CD4-positive, alpha-beta T cell treated with Interferon gamma for 1 hour (primary cell): Measurements from ENCODE around the gene TTLL11.
"Not testable (repeated sequence)": the region's sequence is repeated elsewhere in the genome, so short reads cannot be mapped to it uniquely, and the experiment has no call there.

ENCODE experiments used
- DNase-seq: peaks from one replicate; pipeline ENCODE4 v3.0.0-alpha.2; 2020

TTLL11 gene

GRCh38 chr9:121896545-121896943 is 196.6 kb downstream of the TTLL11 start:
- no peak for DNase-seq

- DNase-seq: no peak
Observed at GRCh38 chr9:121895818-121896544, 197.1 kb downstream of the TTLL11 start.

DNA sequence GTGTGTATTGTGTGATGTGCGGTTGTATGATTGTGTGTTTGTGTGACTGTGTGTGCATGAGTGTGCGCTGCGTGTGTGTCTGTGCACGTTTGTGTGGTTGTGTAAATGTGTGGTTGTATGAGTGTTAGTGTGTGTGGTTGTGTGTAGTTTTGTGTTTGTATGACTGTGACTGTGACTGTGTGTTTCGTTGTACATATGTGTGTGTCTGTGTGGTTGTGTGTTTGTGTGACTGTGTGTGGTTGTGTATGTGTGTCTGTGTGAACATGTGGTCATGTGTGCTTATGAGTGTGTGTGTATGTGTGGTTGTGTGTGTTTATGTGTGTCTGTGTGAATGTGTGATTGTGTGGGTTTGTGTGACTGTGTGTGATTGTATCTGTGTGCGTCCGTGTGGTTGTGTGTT is 197.8 kb downstream of the TTLL11 start:
- no peak for DNase-seq

DNA sequence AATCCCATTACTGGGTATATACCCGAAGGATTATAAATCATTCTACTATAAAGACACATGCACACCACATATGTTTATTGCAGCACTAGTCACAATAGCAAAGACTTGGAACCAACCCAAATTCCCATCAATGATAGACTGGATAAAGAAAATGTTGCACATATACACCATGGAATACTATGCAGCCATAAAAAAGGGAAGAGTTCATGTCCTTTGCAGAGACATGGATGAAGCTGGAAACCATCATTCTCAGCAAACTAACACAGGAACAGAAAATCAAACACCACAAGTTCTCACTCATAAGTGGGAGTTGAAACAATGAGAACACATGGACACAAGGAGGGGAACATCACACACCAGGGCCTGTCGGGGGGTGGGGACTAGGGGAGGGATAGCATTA is 198.7 kb downstream of the TTLL11 start:
- DNase-seq: not testable (repeated sequence)

- DNase-seq: no peak
Observed at GRCh38 chr9:121893786-121894185, 199.3 kb downstream of the TTLL11 start.

- no peak for DNase-seq
Observed at GRCh38 chr9:121892706-121893105, 200.4 kb downstream of the TTLL11 start.

GRCh38 chr9:121890746-121891145 is 202.4 kb downstream of the TTLL11 start:
- DNase-seq: no peak

DNA sequence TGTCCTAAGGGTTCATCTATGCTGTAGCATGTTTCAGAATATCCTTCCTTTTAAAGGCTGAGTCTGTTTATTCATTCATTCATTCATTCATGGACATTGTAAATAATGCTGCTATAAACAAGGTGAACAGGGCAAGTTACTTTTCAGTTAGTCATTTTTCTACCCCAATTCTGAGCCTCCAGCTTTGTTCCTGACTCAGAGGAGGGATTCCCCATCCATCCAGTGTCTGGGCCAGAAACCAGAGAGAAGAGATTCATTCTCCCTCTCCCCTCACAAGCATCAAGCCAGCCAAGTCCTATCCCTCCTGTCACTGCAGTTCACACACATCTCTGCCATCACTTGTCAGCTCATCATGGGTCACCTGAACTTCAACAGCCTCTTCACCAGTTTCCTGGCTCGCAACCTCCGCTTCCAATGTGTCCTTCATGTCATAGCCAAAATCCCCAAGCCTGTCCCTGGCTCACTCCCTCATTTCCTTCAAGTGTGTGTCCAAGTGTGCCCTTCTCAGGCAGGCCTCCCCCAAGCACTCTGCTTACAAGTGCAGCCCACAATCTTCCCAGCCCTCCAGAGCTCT is 203.0 kb downstream of the TTLL11 start:
- DNase-seq: no peak

- DNase-seq: no peak
Observed at GRCh38 chr9:121888438-121888775, 204.7 kb downstream of the TTLL11 start.

GRCh38 chr9:121887553-121888437 is 205.3 kb downstream of the TTLL11 start:
- no peak for DNase-seq

- no peak for DNase-seq
Observed at GRCh38 chr9:121886759-121887485, 206.2 kb downstream of the TTLL11 start.

DNA sequence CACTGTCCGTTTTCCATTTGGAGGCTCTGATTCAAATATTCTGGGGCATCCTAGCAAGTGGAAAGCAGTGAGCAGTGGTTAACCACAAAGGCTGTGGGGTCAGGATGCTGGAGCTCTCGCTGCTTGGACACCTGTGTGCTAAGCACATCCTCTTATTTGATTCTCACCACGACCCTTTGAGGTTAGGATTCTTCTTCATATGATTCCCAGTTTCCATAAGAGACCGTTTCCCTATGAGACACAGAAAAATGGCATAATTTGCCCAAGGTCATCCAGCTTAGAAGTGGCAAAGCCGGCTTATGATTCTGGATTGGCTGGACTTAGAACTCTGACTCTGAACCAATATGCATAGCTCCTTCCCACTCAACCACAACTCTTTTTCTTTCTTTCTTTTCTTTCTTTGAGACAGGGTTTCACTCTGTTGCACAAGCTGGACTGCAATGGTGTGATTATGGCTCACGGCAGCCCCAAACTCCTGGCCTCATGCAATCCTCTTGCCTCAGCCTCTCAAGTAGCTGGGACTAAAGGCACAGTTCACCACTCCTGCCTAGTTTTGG is 207.7 kb downstream of the TTLL11 start:
- DNase-seq: no peak

DNA sequence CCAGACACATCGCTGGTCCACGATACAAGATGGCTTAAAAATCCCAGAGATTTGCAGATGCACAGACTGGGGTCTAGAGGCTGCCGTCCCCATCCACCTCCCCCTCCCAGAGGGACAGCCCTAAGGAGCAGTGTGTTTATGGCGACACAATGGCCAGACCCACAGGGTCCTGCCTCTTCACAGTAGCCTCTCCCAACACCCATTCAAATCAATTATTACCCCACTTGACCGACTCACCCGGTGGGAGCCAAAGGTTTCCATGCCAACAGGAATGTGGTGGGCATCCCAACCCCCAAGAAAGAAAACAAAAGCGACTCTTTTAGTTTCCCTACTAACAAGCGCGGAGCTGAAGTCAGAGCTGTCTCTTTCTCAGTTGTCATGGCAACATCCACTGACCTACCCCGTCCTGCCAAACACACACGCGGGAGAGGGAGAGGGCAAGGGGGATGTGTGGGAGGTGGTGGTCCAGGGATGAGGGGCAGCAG is 209.0 kb downstream of the TTLL11 start:
- no peak for DNase-seq

GRCh38 chr9:121883281-121884056 is 209.6 kb downstream of the TTLL11 start:
- no peak for DNase-seq

- DNase-seq: no peak
Observed at GRCh38 chr9:121881920-121882500, 211.1 kb downstream of the TTLL11 start.

GRCh38 chr9:121880343-121880898 is 212.7 kb downstream of the TTLL11 start:
- DNase-seq: no peak

GRCh38 chr9:121878271-121878822 is 214.8 kb downstream of the TTLL11 start:
- no peak for DNase-seq

DNA sequence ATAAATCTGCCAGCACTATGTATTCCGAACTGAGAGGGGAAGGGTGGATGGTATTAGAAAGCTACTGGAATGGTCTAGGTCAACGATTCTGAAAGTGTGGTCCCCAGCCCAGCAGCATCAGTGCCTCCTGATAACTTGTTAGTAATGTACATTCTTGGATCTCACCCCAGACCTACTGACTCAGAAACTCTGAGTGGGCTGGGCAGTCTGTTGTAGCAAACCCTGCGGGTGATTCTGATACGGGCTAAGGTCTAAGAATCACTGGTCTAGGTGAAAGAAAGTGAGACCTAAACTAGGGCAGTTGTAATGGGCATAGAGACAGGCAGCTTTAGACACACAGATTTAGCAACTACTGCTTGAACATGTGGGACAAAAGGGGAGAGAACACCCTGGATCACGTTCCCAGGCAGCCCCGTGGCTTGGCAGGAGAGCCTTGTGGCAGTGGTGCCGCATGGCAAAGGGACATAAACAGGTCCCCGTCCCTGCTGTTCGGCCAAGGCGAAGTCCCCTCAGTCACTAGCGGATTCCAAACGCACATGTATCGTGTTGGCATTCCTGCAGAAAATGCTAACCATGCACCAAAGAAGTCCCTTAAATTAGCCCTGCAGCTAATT is 216.3 kb downstream of the TTLL11 start:
- no peak for DNase-seq

DNA sequence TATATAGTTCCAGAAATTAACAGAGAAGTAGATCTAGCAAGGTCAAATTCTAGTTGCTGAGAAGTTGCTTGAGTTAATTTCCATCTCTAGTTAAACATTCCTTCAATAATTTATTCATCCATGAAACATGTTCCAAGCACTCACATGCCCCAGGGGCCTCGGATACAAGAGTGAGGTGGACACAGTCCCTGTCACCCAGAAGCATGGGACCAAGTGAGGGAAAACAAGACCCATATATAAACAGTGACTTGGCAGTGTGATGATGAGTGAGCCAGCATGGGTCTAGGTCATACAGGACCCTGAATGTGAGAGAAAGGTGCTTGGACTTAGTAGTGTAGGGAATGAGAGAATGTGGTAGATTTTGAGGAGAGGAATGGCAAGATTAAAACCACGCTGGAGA is 216.9 kb downstream of the TTLL11 start:
- DNase-seq: no peak

GRCh38 chr9:121874524-121874923 is 218.6 kb downstream of the TTLL11 start:
- no peak for DNase-seq
